BE2C (cell line): ENCODE results near the gene FTSJ1.
"Not testable (repeated sequence)": the region's sequence is repeated elsewhere in the genome, so short reads cannot be mapped to it uniquely, and the experiment has no call there.

Source experiments
- DNase-seq: peaks from one replicate; pipeline ENCODE4 v3.0.0-alpha.2; 2020
- H3K27me3 ChIP-seq: fragments of 250-450 bp; sonication (Bioruptor Pico); 2 replicates; pipeline ENCODE4 v1.5.1; 2020; ENCODE audit warnings: mild to moderate bottlenecking
- H3K36me3 ChIP-seq: fragments of 250-450 bp; sonication (Bioruptor Pico); 2 replicates; pipeline ENCODE4 v1.5.1; 2020; ENCODE audit warnings: mild to moderate bottlenecking
- H3K4me1 ChIP-seq: fragments of 250-450 bp; sonication (Bioruptor Pico); 2 replicates; pipeline ENCODE4 v1.5.1; 2020
- H3K4me3 ChIP-seq: 2 replicates; pipeline ENCODE4 v1.5.1; 2011; ENCODE audit warnings: low read depth, low read length
- H3K9me3 ChIP-seq: fragments of 250-450 bp; sonication (Bioruptor Pico); 2 replicates; pipeline ENCODE4 v1.5.1; 2020
- CTCF ChIP-seq: IDR thresholded peaks from 2 replicates; pipeline ENCODE4 v1.5.1; 2012; ENCODE audit warnings: mild to moderate bottlenecking, low read depth, low read length

FTSJ1 gene

GRCh38 chrX:48514126-48514806 lies 38.3 kb downstream of the FTSJ1 start:
- peaks cover 9% of the 10 kb centered on the region for H3K4me1 ChIP-seq
- H3K27me3 ChIP-seq: no peaks in the 10 kb centered on the region
- no peaks in the 10 kb centered on the region for H3K9me3 ChIP-seq
- no peak overlapping the region for H3K4me3 ChIP-seq
- no peak for DNase-seq
- no peaks in the 10 kb centered on the region; the same call in 1 of the 2 replicates for H3K36me3 ChIP-seq
- no peak for TF ChIP-seq CTCF

GRCh38 chrX:48514868-48515460 lies 39.0 kb downstream of the FTSJ1 start:
- no peak for TF ChIP-seq CTCF
- DNase-seq: no peak
- Histone ChIP-seq H3K4me1 (peaks cover 9% of the 10 kb centered on the region), H3K9me3 (no peaks in the 10 kb centered on the region), H3K4me3 (no peak overlapping the region), H3K36me3 (no peaks in the 10 kb centered on the region; the same call in 1 of the 2 replicates), H3K27me3 (no peaks in the 10 kb centered on the region)

- TF ChIP-seq CTCF: no peak
These were observed 39.8 kb downstream of the FTSJ1 start for GRCh38 chrX:48515842-48516241.

GRCh38 chrX:48516285-48516684 lies 40.3 kb downstream of the FTSJ1 start:
- Histone ChIP-seq H3K4me1 (peaks cover 16% of the 10 kb centered on the region), H3K36me3 (no peaks in the 10 kb centered on the region; the same call in 1 of the 2 replicates), H3K4me3 (no peak overlapping the region), H3K9me3 (no peaks in the 10 kb centered on the region), H3K27me3 (no peaks in the 10 kb centered on the region)
- no peak for TF ChIP-seq CTCF
- DNase-seq: no peak

More at GRCh38 chrX:48515842-48516241, 39.8 kb downstream of the FTSJ1 start:
- no peaks in the 10 kb centered on the region; the same call in 1 of the 2 replicates for H3K36me3 ChIP-seq
- H3K27me3 ChIP-seq: no peaks in the 10 kb centered on the region
- no peaks in the 10 kb centered on the region for H3K9me3 ChIP-seq
- no peak overlapping the region for H3K4me3 ChIP-seq
- peak; percentile 45 for DNase-seq
- peaks cover 12% of the 10 kb centered on the region for H3K4me1 ChIP-seq

- Histone ChIP-seq H3K36me3 (no peaks in the 10 kb centered on the region; the same call in 1 of the 2 replicates), H3K4me1 (peaks cover 16% of the 10 kb centered on the region), H3K9me3 (no peaks in the 10 kb centered on the region), H3K27me3 (no peaks in the 10 kb centered on the region), H3K4me3 (no peak overlapping the region)
- no peak for TF ChIP-seq CTCF
- DNase-seq: no peak
These were observed 41.0 kb downstream of the FTSJ1 start for GRCh38 chrX:48516987-48517386.

- H3K27me3 ChIP-seq, H3K36me3 ChIP-seq, DNase-seq, H3K9me3 ChIP-seq, H3K4me3 ChIP-seq, H3K4me1 ChIP-seq: not testable (repeated sequence)
These were observed 43.5 kb downstream of the FTSJ1 start for GRCh38 chrX:48519481-48519880.
